Neural cell (in vitro differentiated cells): ENCODE data around the gene COL4A5. TPM values are rescaled to one million over a fixed set of nuclear protein-coding genes. Genes with fewer than 3 reads are reported as not detected.

Experiments used
- H2AFZ ChIP-seq: fragments of 200-600, 300-800 bp; sonication (generic), shearing (Covaris generic); 2 replicates; pipeline ENCODE4 v1.6.0; 2014; ENCODE audit warnings: low read depth, mild to moderate bottlenecking, antibody characterized with exemption, low read length, moderate library complexity
- H3F3A ChIP-seq: fragments of 200-600 bp; shearing (Covaris generic); 2 replicates; pipeline ENCODE4 v1.6.1; 2016; ENCODE audit warnings: mild to moderate bottlenecking, moderate library complexity, mixed read lengths, antibody characterized with exemption, low read length; ENCODE audit not compliant: insufficient read depth, poor library complexity, severe bottlenecking
- H3K27ac ChIP-seq: fragments of 200-600, 300-800 bp; sonication (generic), shearing (Covaris generic); 2 replicates; pipeline ENCODE4 v1.5.1; 2014; ENCODE audit warnings: mild to moderate bottlenecking, low read length, moderate library complexity
- H3K27me3 ChIP-seq: fragments of 300-800, 200-600 bp; sonication (generic), shearing (Covaris generic); 2 replicates; pipeline ENCODE4 v1.6.0; 2014; ENCODE audit warnings: mild to moderate bottlenecking, low read depth, low read length, moderate library complexity; ENCODE audit not compliant: insufficient read depth
- H3K36me3 ChIP-seq: fragments of 300-800, 200-600 bp; sonication (generic), shearing (Covaris generic); 2 replicates; pipeline ENCODE4 v1.5.1; 2014; ENCODE audit warnings: mild to moderate bottlenecking, antibody characterized with exemption, low read length, moderate library complexity; ENCODE audit not compliant: insufficient read depth
- H3K4me2 ChIP-seq: fragments of 300-800, 200-600 bp; sonication (generic), shearing (Covaris generic); 2 replicates; pipeline ENCODE4 v1.6.0; 2014; ENCODE audit warnings: mild to moderate bottlenecking, low read length
- H3K4me3 ChIP-seq: fragments of 300-800, 200-600 bp; sonication (generic), shearing (Covaris generic); 2 replicates; pipeline ENCODE4 v1.5.1; 2014; ENCODE audit warnings: mild to moderate bottlenecking, low read length, moderate library complexity
- H3K79me2 ChIP-seq: fragments of 200-600 bp; shearing (Covaris generic); replicated peaks from 2 replicates; pipeline ENCODE4 v1.6.0; 2014; ENCODE audit warnings: mild to moderate bottlenecking, low read length, moderate library complexity; ENCODE audit not compliant: insufficient read depth
- H3K9ac ChIP-seq: fragments of 300-800, 200-600 bp; sonication (generic), shearing (Covaris generic); 2 replicates; pipeline ENCODE4 v1.6.1; 2016; ENCODE audit warnings: mild to moderate bottlenecking, low read length, mixed read lengths
- H3K9me2 ChIP-seq: fragments of 200-600 bp; shearing (Covaris generic); 2 replicates; pipeline ENCODE4 v1.6.1; 2016; ENCODE audit warnings: mild to moderate bottlenecking, low read length, mixed read lengths; ENCODE audit not compliant: insufficient read depth
- H3K9me3 ChIP-seq: fragments of 200-600, 300-800 bp; sonication (generic), shearing (Covaris generic); 2 replicates; pipeline ENCODE4 v1.6.1; 2016; ENCODE audit warnings: mild to moderate bottlenecking, mixed run types, low read length, moderate library complexity, mixed read lengths
- H4K20me1 ChIP-seq: fragments of 200-600 bp; shearing (Covaris generic); 2 replicates; pipeline ENCODE4 v1.6.1; 2016; ENCODE audit warnings: mild to moderate bottlenecking, mixed run types; ENCODE audit not compliant: insufficient read depth
- CTCF ChIP-seq: fragments of 450-650 bp; IDR thresholded peaks from 2 replicates; pipeline ENCODE4 v1.5.1; 2014; ENCODE audit warnings: antibody characterized with exemption, mild to moderate bottlenecking, moderate library complexity; ENCODE audit not compliant: poor library complexity, severe bottlenecking
- EP300 ChIP-seq: fragments of 450-650 bp; conservative IDR thresholded peaks from 2 replicates; pipeline ENCODE4 v1.6.1; 2014; ENCODE audit warnings: antibody characterized with exemption, mild to moderate bottlenecking, moderate library complexity; ENCODE audit not compliant: poor library complexity, severe bottlenecking
- EZH2 ChIP-seq: fragments of 200-600, 300-800 bp; shearing (Covaris generic), sonication (generic); IDR thresholded peaks from 2 replicates; pipeline ENCODE4 v1.6.1; 2014; ENCODE audit warnings: antibody characterized with exemption, low read length, borderline replicate concordance, mild to moderate bottlenecking; ENCODE audit not compliant: insufficient read depth, poor library complexity, severe bottlenecking
- MXI1 ChIP-seq: fragments of 450-650 bp; conservative IDR thresholded peaks from 2 replicates; pipeline ENCODE4 v1.6.1; 2014; ENCODE audit warnings: antibody characterized with exemption, mild to moderate bottlenecking; ENCODE audit not compliant: poor library complexity, severe bottlenecking
- POLR2AphosphoS5 ChIP-seq: IDR thresholded peaks from 2 replicates; pipeline ENCODE4 v1.6.1; 2012
- RAD21 ChIP-seq: fragments of 450-650 bp; conservative IDR thresholded peaks from 2 replicates; pipeline ENCODE4 v1.6.1; 2014; ENCODE audit warnings: antibody characterized with exemption, mild to moderate bottlenecking, moderate library complexity
- REST ChIP-seq: IDR thresholded peaks from 2 replicates; pipeline ENCODE4 v1.6.1; 2012; ENCODE audit warnings: borderline replicate concordance
- SMC3 ChIP-seq: fragments of 450-650 bp; conservative IDR thresholded peaks from 2 replicates; pipeline ENCODE4 v1.6.1; 2014; ENCODE audit warnings: antibody characterized with exemption, mild to moderate bottlenecking, moderate library complexity; ENCODE audit not compliant: poor library complexity
- TAF1 ChIP-seq: IDR thresholded peaks from 2 replicates; pipeline ENCODE4 v1.6.1; 2012; ENCODE audit warnings: low read depth
- polyA plus RNA-seq: library from polyadenylated mRNA; depleted of rRNA; stranded (reverse); fragments of >200 nt; gene quantifications from 2 replicates; pipeline ENCODE4 v1.2.3, GENCODE V29; 2014
- small RNA-seq, 3 experiments: library from RNA; depleted of rRNA; stranded (forward); fragments of <200 nt; gene quantifications; one replicate each; pipeline ENCODE3, GENCODE V24; 2012

The COL4A5 gene
- polyA plus RNA-seq, 1 donor from 2014 or later: 3.9 TPM

DNA sequence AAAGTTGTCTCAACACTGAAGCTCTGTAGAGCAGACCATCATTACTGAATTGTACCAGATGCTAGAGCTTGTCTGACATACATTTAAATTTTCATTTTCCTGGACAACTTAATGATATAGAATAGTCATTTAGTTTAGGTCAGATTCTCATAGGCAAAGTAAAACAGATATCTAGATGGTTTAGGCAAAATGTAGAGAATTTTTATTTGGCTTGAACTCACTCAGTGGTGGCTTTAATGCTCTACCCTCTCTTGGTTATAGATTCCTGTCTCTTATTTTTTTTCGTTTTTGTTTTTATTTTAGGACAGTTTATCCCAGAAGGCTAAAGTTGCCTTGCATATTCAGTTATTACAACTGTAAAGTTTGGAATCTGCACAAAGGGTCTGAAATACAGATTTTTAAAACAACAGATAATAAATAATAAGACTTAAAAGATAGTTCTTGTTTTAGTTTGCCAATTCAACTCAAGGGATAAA is 300.7 kb downstream of the COL4A5 start:
- H3K9me2 ChIP-seq: no peaks in the 10 kb centered on the region
- peaks cover 5% of the 10 kb centered on the region for H3K27me3 ChIP-seq
- H3K79me2 ChIP-seq: no peaks in the 10 kb centered on the region
- no peak overlapping the region for H3K4me2 ChIP-seq
- H3K4me3 ChIP-seq: no peak overlapping the region
- H3F3A ChIP-seq: no peaks in the 10 kb centered on the region
- H3K27ac ChIP-seq: no peak overlapping the region
- H3K36me3 ChIP-seq: no peaks in the 10 kb centered on the region
- no peaks in the 10 kb centered on the region for H4K20me1 ChIP-seq
- H2AFZ ChIP-seq: no peak overlapping the region
- no peak overlapping the region for H3K9ac ChIP-seq
- no peaks in the 10 kb centered on the region for H3K9me3 ChIP-seq
- TF ChIP-seq CTCF (no peak), TAF1 (no peak), SMC3 (no peak), MXI1 (no peak), EZH2 (no peak), RAD21 (no peak), POLR2AphosphoS5 (no peak), EP300 (no peak), REST (no peak)

Small RNA genes lying within 50 kb of the gene (small RNA-seq; reads per million reads assigned to genes)
- gene RF00019: 0 to 1.2 (median 0) reads per million in 3 experiments

Other genes starting within 250 kb of the COL4A5 start
- gene COL4A6, start 1.4 kb upstream of the COL4A5 start, polyA plus RNA-seq: 1.6 and 3.1 TPM in 2 replicates